ENCODE data around the gene LGALS7.

The LGALS7 gene

DNA sequence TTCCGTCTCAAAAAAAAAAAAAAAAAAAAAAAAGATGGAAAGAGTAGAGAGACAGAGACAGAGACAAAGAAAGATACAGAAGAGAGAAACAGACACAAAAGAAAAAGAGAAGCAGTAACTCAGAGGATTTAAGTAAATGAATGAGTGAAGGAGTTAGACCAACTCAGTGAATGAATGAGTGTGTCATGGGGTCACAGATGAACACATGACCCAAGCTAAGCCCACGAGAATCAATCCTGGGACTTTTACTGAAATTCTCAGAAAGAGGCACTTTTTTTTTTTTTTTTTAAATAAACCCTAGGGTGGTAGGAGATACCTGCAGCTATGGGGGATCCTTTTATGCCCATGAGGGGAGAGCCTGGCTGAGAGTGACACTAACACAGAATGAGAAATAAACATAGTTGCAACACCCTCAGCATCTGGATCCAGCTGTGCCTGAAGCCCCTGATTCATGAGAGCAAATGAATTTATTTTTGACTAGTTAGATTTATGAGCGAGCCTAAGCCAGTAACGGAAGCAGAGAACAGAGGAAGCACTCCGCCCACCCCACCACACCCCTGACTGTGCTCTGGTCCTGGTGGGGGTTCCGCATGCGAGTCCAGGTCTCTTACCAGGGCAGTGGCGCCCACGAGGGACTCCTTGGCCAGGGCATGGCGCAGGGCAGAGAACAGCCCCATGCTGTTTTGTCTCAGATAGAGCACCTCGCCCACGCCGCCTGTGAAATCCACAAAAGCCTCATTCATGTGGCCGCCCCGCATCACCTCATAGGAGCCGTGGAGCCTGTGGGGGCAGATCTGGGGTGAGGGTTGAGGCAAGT, 33.7 kb downstream of the LGALS7 start:
- no peak for DNase-seq (ENCODE audit: low read depth)

DNA sequence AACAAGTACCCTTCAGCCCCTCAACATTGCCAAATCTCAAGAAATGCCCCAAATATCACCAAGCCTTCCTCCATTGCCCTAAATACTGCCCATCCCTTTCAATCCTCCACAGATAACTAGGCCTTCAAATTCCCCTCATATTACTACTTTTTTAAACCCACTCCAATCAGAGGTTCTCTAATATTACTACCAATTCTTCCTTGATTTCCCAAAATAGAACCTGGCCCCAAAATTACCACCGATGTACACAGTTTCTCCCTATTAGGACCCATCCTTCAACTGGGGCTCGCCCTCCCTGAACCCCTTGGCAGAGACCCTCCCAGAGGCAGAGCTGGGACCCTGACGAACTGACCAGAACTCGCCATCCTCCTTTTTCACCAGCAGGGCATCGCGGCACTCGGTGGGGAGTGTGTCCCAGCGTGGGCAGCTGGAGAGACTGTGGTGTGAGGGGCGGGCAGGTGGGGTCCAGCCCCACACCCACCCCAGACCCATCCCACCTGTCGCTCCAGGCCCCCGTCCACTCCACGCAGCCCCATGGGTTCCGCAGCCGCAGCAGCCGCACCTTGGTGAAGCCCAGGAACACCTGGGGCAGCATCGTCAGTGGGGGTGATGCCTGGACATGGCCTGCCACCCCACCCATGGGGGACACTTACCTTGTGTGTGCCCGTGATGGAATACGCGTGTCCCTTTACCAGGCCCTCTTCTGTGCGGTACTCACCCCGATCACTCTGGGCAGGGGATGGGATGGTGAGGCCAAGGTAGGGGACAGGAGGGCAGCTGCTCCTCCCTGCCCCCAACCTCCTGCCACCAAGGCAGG, 35.2 kb downstream of the LGALS7 start:
- no peak for DNase-seq (ENCODE audit: low read depth)

DNA sequence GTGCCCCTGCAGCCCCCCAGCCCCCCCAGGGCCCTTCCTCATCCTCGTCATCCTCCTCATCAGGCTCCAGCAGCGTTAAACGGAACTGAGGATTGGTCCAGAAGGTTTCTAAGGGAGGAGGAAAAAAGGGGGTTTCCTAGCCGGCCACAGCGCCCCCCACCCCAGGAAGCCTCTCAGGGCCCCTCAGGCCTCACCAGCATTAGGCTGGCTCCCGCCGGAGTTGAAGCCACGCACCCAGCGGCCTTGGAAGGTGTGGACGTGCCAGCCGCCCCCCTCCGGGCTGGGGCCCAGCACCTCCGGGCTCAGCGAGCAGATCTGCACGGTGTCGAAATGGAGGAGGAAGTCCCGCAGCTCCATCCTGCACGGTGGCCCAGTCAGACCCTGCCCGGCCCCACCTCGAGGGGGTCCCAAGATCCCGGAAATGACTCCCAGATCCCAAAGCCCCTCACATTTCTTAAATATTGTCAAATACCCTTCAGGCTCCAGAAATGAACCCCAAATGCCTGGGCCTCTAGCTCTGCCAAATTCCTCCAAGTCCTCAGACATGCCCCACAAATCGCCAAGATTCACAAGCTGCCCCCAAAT, 35.9 kb downstream of the LGALS7 start:
- DNase-seq (ENCODE audit: low read depth), result no peak

DNA sequence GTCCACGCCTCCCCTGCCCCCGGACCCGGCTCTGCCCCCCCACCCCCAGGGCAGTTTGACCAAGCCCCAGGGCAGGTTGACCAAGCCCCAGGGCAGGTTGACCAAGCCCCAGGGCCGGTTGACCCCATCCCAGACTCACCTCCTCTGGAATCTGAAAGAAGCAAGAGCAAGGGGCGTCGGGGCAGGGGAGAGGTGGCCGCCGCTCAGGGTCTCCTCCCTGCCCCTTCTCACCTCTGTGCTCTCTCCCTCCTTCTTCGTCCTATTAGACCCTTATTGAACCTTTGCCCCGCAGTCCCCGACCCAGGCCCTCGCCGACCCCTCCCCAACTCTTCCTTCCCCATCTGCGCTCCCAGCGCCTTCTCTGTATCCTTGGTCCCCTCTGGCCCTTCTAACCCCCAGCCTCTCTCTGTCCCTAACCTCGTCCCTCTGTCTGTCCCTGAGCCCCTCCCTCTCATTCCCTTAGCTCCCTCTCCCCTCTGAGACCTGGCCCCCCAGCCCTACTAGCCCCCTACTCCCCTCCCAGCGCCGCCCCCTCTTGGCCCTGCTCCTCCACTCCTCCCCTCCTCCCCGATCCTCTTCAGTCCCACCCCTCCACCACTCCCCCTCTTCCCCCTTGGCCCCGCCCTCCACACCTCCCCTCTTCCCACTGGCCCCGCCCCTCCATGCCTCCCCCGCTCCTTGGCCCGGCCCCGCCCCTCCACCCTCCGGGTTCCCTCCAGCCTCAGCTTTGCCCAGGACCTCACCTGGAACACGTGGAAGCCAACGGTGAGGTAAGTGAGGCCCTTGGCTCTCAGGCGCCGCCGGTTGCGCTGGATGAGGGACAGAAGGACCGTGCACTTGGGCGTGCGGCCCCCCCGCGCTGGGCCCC, 36.7 kb downstream of the LGALS7 start:
- DNase-seq (ENCODE audit: low read depth), result peak; percentile 65

DNA sequence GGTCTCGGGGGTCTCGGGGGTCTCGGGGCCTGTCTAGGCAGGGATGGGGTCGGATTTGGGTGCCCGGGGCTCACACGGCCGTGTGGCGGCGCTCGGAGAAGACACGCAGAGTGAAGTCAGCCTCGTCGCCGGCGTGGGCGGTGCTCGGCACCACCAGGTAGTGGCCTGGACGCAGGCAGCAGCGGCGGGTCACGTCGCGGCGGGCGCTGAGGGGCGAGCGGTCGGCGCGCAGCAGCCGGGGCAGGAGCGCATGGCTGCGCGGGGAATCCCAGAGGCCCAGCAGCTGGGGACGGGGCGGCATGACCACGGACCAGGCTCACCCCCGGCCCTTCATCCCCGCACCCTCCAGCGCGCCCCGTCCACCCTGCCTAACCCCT, 37.3 kb downstream of the LGALS7 start:
- DNase-seq (ENCODE audit: low read depth), result peak; percentile 53

DNA sequence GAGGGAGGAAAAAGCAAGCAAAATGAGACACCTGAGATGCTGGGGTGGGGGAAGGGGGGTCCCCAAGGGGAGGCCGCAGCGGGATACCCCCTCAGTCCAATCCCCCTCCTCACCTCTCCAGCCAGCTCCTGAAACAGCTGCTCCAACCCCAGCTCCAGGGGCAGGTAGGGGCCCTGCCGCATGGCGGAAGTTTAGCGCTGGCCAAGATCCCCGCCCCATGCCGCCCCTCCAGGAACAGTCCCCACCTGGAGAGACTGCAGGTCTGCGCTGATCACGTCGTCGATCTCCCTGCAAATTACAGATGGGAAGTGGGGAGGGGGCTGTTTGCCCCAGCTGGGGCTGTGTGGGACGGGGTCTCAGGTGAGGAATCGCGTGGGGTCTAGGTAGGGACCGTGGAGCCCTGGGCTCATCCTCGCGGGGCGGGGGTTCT, 38.0 kb downstream of the LGALS7 start:
- DNase-seq (ENCODE audit: low read depth), result peak; percentile 45

DNA sequence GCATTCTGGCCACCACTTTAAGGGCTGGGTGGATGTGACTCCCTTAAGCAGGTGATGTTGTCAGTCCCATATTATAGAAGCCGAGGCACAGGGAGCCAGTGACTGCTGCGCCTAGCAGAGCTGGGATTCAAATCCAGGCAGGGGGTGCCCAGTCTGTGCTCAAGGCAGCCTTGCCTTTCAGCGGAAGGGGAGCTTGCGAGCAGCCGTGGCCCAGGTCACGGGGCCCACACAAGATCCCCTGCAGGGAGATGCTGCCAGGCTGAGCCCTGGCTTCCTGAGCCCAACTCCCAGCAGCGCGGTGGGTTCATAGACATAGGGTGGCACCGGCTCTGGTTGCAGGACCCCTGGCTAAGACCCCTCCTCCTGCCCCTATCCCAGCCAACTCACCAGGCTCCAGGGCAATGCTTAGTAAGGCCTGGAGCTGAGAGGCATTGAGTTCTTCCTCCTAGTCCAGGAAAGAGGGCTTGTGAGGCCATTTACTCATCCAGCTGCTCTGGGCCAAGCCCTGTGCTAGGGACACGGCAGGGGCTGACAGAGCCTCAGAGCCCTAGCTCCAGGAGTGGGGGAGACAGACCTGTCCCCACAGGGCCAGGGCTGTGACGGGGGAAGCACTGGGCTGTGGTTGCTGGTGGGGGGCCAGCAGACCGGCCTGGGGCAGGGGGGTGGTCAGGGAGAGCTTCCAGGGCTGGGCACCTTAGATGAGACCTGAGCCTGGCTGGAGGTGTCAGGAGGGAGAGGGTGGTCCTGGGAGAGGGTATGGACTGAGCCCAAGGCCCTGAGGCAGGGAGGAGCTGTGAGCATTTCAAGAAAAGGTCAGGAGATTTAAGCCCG, 38.7 kb downstream of the LGALS7 start:
- no peak for DNase-seq (ENCODE audit: low read depth)

DNA sequence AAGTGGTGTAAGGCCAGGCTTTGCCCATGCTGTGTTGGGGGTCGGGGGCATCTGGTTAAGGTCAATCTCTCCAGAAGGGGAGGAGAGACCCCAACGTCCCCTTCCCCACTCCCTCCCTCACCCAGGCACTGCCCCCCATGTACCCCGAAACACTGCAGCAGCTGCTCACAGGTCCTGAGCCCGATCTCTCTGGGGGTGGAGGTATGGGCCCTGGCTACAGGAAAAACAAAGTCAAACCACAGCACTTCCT, 39.2 kb downstream of the LGALS7 start:
- no peak for DNase-seq (ENCODE audit: low read depth)

DNA sequence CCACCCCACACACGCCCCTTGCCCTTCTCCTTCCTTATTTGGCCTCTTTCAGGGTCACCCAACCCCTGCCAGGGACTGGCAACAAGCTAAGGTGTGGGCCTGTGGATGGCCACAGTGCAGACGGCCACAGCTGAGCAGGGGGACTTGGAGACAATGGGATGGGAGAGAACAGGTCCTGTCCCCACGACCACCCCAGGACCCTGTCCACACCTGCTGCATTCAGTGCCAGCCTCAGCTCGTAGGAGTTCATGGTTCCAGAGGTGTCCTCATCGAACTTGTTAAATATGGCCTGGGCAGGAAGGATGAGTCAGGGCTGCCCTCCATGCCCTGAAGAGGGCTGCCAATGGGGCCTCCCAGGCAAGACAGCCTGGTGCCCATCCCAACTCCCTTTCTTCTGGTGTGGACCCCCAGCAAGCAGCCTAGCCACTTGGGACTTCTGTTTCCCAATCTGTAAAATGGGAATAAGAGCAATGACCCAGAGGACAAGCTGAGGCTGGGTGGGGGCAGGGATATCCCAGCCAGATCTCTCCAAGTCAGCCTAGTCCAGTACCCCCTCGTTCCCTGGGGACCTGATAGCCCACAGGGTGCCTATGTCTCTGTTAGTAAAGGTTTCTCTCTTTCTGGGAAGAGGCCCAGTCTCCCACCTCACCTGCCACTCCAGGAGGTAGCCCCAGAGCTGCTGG, 39.7 kb downstream of the LGALS7 start:
- DNase-seq (ENCODE audit: low read depth), result no peak

DNA sequence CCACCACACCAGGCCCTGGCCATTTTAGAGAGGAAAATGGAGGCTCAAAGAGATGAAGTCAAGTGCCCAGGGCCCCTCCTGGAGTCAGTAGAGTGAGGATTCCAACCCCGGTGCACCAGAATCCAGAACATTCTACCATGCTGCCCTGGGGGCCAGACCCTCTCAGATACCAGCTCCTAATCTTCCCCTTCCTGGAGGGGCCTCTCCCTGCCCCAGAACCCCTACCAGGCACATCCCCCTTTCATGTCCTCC, 40.1 kb downstream of the LGALS7 start:
- DNase-seq (ENCODE audit: low read depth), result no peak

DNA sequence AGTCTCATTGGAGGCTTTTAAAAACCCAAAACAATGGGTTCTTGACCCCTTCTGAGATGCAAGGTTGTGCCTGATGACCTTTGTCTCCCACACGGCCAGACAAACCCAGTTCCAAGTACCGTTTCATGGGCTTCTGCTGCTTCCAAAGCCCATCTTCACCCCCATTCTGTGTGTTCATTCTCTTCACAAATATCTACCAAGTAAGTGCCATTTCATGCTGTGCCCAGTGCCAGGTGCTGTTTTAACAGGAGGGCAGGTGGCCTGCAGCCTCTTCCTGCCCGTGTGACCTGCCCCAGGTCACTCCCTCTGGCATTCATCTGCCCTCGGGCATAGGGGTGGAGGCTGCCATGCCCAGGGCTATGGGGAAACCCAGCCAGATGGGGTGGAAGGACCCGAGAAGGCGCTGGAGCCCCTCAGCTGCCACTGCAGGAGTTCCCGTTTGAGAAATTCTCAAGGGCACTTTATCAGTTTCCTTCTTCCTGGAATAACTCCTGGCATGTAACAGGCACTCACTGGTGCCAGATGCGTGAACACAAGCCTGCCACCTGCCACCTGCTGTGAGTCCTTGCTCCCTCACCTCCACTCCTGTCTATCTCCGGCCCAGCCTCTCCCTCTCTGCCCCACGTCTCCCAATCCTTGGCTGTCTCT, 41.5 kb downstream of the LGALS7 start:
- DNase-seq (ENCODE audit: low read depth), result no peak

DNA sequence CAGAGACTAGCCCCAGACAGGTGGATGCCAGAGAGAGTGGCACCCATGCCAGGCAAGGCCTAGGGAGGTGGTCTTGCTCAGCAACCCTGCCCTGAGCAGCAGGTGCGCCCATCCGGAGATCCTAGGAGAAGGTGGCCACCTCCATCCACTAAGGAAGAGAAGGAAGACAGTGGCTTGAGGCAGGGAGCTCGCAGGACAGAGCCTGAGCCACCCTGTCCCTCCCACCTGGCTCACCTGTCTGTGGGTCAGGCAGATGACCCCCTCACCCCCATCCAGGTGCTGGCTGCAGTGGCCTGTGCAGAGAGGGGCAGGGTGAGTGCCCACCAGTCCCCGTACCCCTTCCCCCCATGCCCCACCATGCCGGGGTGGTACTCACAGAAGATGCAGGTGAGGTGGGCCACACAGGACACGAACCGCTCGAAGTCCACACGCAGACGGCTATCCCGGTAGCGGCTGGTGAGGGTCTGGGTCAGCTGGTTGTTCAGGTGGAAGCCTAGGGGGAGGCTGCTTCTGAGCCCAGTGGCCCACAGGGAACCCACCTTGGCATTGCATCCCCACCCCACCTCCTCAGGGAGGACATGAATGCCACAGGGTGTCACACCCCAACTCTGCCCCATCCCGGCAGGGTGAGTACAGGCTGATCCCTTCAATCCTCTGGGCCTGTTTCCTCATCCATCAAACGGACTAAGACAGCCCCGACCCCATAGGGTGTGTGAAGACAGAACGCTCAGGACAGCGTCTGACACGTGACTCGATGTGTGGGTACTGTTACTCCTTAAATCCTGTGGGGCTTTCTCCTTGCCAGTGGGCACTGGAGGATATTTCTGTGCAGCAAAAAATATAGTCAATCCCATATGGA, 42.4 kb downstream of the LGALS7 start:
- DNase-seq (ENCODE audit: low read depth), result no peak

DNA sequence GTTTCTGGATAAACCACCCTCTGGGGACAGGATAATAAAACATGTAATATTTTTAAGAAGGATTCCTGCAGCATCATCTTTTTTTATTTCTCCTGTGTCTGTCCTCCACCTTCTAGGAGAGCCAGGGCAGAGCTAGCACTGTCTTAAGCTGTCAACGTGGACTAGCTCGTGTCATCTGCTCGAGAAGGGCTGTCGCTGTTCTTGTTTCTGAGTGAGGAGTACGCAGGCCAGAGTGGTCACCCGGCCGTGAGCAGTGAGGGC, 42.9 kb downstream of the LGALS7 start:
- no peak for DNase-seq (ENCODE audit: low read depth)

DNA sequence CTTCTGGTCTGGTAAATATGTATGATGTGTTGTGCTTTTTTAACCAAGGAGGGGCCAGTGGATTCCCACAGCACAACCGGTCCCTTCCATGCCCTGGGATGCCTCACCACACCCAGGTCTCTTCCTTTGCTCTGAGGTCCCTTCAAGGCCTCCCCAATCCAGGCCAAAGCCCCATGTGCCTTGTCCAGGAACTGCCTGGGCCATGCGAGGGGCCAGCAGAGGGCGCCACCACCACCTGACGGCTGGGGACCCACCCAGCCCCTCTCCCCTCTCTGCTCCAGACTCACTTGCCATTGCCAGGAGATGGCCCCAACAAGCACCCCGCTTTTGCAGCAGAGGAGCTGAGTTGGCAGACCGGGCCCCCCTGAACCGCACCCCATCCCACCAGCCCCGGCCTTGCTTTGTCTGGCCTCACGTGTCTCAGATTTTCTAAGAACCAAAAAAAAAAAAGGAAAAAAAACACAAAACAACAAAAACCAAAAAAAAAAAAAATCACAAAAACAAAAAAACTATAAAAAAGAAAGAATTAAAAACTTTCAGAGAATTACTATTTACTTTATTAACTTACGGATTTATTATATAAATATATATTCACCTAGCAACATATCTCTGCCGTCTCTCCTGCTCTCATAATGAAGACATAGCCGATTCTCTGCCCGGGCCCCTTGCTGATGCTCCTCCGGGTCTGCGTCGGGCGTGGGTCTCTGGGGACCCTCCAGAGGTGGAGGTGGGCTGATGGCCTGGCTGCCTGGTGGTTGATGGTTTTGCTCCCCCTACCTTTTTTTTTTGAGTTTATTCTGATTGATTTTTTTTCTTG, 43.5 kb downstream of the LGALS7 start:
- DNase-seq (ENCODE audit: low read depth), result peak; percentile 42

DNA sequence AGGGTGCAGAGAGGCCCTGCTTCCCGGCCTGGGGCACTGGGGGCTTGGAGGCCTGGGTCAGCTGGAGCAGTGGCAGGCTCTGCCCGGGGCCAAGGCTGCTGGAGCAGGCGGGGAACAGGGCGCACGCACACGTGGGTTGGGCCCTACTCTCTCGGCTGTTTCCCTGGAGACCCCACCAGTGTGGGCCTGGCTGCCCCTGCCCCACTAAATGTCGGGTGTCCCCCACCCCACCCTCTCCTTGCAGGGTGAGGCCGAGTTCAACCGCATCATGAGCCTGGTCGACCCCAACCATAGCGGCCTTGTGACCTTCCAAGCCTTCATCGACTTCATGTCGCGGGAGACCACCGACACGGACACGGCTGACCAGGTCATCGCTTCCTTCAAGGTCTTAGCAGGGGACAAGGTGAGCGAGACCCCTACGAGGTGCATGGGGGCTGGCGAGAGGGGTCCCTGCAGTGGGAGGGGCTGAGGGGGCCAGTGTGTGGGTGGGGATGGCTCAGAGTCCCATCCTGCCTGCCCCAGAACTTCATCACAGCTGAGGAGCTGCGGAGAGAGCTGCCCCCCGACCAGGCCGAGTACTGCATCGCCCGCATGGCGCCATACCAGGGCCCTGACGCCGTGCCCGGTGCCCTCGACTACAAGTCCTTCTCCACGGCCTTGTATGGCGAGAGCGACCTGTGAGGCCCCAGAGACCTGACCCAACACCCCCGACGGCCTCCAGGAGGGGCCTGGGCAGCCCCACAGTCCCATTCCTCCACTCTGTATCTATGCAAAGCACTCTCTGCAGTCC, 44.4 kb downstream of the LGALS7 start:
- no peak for DNase-seq (ENCODE audit: low read depth)

DNA sequence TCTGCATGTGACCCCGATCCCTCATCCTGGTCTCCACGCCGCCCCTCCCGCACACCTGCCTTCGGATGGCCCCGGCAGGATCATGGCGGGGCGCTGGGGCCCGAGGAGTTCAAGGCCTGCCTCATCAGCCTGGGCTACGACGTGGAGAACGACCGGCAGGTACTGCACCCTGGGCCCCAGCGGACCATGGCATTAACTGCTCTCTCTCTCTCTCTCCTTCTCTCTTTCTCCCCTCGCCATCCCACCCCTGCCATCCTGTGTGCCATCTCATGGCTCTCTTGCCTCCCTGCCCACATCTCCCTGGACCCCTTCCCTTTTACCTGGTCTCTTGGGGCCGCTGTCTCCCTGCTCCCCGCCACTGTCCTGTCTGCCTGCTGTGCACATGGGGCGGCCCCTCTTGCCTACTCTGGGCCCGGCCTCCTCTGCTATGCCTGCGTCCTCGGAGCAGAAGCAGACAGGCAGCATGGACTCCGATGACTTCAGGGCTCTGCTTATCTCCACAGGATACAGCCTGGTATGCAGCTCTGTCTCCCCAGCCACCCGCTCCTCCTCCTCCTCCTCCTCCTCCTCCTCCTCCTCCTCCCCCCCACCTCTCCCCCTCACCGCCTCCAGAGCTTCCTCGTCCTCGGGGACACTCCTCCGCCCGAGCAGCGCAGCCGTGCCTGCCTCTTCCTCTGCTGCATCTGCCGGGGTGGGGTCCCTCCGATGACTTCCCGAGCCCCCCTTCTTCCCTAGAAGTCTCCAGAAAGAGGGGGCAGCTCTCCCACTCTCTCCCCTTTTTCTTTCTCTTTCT, 45.3 kb downstream of the LGALS7 start:
- no peak for DNase-seq (ENCODE audit: low read depth)

DNA sequence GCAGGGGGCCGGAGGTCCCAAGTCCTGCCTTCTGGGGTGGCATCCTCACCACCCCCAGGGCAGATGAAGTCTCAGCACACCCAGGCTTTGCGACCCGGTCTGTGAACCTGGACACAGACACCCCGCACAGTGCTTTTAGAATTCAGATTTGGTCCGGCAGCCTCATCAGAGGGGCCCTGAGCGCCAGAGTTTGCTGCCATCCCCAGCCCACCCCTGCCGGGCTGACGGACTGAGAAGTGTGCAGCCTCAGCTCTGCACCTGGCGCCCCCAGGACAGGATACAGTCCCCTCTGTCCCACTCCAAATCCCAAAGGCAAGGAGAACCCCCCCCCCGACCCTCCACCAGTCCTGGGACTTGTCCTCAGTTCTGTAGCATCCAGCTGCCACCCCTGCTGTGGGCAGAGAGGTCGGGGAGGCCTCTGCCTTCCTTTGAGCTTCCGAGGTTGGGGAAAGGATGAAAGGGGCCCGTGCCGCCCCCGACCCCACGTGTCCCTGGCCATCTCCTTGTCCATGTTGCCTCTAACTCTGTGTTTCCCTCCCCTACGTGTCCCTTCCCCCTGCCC, 45.9 kb downstream of the LGALS7 start:
- no peak for DNase-seq (ENCODE audit: low read depth)

Measured in T-helper 22 cell (primary cell).